K562 (cell line): ENCODE measurements around the gene GLYAT. TPM values are rescaled to one million over a fixed set of nuclear protein-coding genes. Genes with fewer than 3 reads are reported as not detected.

Experiments
- AFF4 ChIP-seq: sonication (generic); formaldehyde crosslinking; IDR thresholded peaks from 2 replicates; pipeline ENCODE4 v1.8.0; 2023; ENCODE audit warnings: mild to moderate bottlenecking, missing genetic modification reagents
- ARID1B ChIP-seq: fragments of 450-650 bp; IDR thresholded peaks from 2 replicates; pipeline ENCODE4 v1.6.1; 2016; ENCODE audit warnings: antibody characterized with exemption, mild to moderate bottlenecking, inconsistent platforms
- ARNT ChIP-seq, 2 experiments: fragments of 450-650 bp; IDR thresholded peaks; 2 replicates each; pipeline ENCODE4 v1.6.1; 2016; ENCODE audit warnings: mild to moderate bottlenecking in 1 of 2
- CEBPZ ChIP-seq: fragments of 150-350 bp; IDR thresholded peaks from 2 replicates; pipeline ENCODE4 v1.6.1; 2014; ENCODE audit warnings: low read depth, mild to moderate bottlenecking, low read length, borderline replicate concordance
- CUX1 ChIP-seq: fragments of 200-800 bp; sonication (Bioruptor generic); IDR thresholded peaks from 2 replicates; pipeline ENCODE4 v1.6.1; 2016; ENCODE audit warnings: missing genetic modification characterization, missing compliant biosample characterization
- CXXC5 ChIP-seq: fragments of 250-450 bp; sonication (Bioruptor Pico); IDR thresholded peaks from 2 replicates; pipeline ENCODE4 v1.8.0; 2022; ENCODE audit warnings: inconsistent platforms, mild to moderate bottlenecking, moderate library complexity
- E2F8 ChIP-seq: fragments of 450-650 bp; IDR thresholded peaks from 2 replicates; pipeline ENCODE4 v1.7.1; 2018; ENCODE audit warnings: mild to moderate bottlenecking, low read depth; ENCODE audit not compliant: partially characterized antibody
- HDAC8 ChIP-seq: fragments of 450-650 bp; IDR thresholded peaks from 2 replicates; pipeline ENCODE4 v1.6.1; 2016; ENCODE audit warnings: mild to moderate bottlenecking, missing genetic modification characterization, moderate library complexity, missing compliant biosample characterization
- HEY1 ChIP-seq: fragments of 250-450 bp; sonication (Bioruptor Pico); IDR thresholded peaks from 2 replicates; pipeline ENCODE4 v1.5.0; 2020; ENCODE audit warnings: mild to moderate bottlenecking, moderate library complexity, borderline replicate concordance
- KAT7 ChIP-seq: sonication (generic); formaldehyde crosslinking; IDR thresholded peaks from 2 replicates; pipeline ENCODE4 v1.8.0; 2022; ENCODE audit warnings: missing genetic modification reagents, mild to moderate bottlenecking, borderline replicate concordance
- polyA plus RNA-seq, 8 experiments: library from polyadenylated mRNA; depleted of rRNA in 4 of 8; stranded (reverse) in 5 of 8; unstranded in 3 of 8; fragments of >200 nt; fragmentation: Nextera tagmentation in 2 of 8; fragmentation: Illumina TruSeq in 1 of 8; extraction: Ambion mirVana in 2 of 8; extraction: Trizol in 1 of 8; gene quantifications; 2 replicates each; pipeline versions ENCODE4 v1.2.1 to v1.2.3, GENCODE V29; 2011 to 2014; ENCODE audit warnings: inconsistent platforms in 1 of 8, missing spikeins in 1 of 8
- total RNA-seq, 7 experiments: library from RNA; depleted of rRNA in 6 of 7; stranded (reverse); fragments of >200 nt in 6 of 7; fragmentation: Illumina TruSeq in 2 of 7; extraction: Trizol in 2 of 7; gene quantifications; 2 replicates each; pipeline versions ENCODE4 v1.2.1 to v1.2.3, GENCODE V29; 2011 to 2021; ENCODE audit warnings: low replicate concordance in 1 of 7

Gene GLYAT
- total and polyA plus RNA-seq, 9 of the 15 experiments (the other 6 are each of a cell fraction or from before 2014, with no cell fraction given) = not detected

GRCh38 chr11:58770627-58771457 lies 39.1 kb upstream of the GLYAT start (continued):
- TF ChIP-seq ARNT (IDR thresholded peaks at IDR 0.05) (peak in 1 of 2 experiments; percentile 76; a peak in 2 of 4 replicates), ARID1B (peak; percentile 74), HDAC8 (tag) (0 out of 2 replicates have a peak, but pooled peaks have one; percentile 19), CXXC5 (CRISPR knock-in tag) (peak; percentile 66), E2F8 (no peak), CUX1 (no peak), AFF4 (CRISPR knock-in tag) (peak; percentile 66), KAT7 (CRISPR knock-in tag) (peak; percentile 73; the same call in 1 of the 2 replicates), HEY1 (CRISPR knock-in tag) (no peak), CEBPZ (no peak)
